GM12878 (cell line): ENCODE measurements around the gene CHST8.

ENCODE experiments used
- CREB1 ChIP-seq: IDR thresholded peaks from 2 replicates; pipeline ENCODE4 v1.6.1; 2012; ENCODE audit warnings: low read depth, mild to moderate bottlenecking, inconsistent platforms
- EZH2 ChIP-seq: IDR thresholded peaks from 2 replicates; pipeline ENCODE4 v1.6.1; 2012; ENCODE audit warnings: low read depth, mild to moderate bottlenecking, control low read depth, inconsistent platforms, low read length, borderline replicate concordance; ENCODE audit not compliant: control insufficient read depth
- IRF5 ChIP-seq: fragments of 450-650 bp; IDR thresholded peaks from 2 replicates; pipeline ENCODE4 v1.6.1; 2017; ENCODE audit warnings: borderline replicate concordance
- TF ChIP-seq, protein P1 (sequence below), 3 experiments: IDR thresholded peaks in 2 of 3; conservative IDR thresholded peaks in 1 of 3; 2 replicates each; pipeline ENCODE4 v1.5.1; 2011; ENCODE audit warnings: low read depth in 3 of 3, low read length in 3 of 3, mild to moderate bottlenecking in 3 of 3, control low read depth in 2 of 3, moderate library complexity in 2 of 3, inconsistent platforms in 1 of 3, mixed read lengths in 1 of 3; ENCODE audit not compliant: control insufficient read depth in 2 of 3, insufficient read depth in 1 of 3; ENCODE audit errors: extremely low read depth in 1 of 3
- TF ChIP-seq, protein P2 (sequence below): fragments of 450-650 bp; IDR thresholded peaks from 2 replicates; pipeline ENCODE4 v1.6.1; 2017; ENCODE audit warnings: antibody characterized with exemption, mild to moderate bottlenecking, moderate library complexity

DNA sequence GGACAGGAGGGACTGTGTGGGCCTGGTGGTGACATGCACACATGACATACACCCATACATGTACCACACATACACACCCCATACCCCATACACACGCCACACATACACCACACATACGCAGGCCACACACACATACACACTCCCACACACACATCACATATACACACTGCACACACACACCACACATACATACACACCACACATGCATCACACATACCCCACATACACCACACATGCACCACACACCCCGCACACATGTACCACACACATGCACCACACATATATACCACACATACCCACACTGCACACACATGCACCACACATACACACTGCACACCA lies 98.4 kb downstream of the CHST8 start:
- TF ChIP-seq EZH2 (no peak), IRF5 (no peak), CREB1 (no peak)
- TF ChIP-seq, protein P1, sequence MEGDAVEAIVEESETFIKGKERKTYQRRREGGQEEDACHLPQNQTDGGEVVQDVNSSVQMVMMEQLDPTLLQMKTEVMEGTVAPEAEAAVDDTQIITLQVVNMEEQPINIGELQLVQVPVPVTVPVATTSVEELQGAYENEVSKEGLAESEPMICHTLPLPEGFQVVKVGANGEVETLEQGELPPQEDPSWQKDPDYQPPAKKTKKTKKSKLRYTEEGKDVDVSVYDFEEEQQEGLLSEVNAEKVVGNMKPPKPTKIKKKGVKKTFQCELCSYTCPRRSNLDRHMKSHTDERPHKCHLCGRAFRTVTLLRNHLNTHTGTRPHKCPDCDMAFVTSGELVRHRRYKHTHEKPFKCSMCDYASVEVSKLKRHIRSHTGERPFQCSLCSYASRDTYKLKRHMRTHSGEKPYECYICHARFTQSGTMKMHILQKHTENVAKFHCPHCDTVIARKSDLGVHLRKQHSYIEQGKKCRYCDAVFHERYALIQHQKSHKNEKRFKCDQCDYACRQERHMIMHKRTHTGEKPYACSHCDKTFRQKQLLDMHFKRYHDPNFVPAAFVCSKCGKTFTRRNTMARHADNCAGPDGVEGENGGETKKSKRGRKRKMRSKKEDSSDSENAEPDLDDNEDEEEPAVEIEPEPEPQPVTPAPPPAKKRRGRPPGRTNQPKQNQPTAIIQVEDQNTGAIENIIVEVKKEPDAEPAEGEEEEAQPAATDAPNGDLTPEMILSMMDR (IDR thresholded peaks at IDR 0.05 in 2 of 3, conservative IDR thresholded peaks at IDR 0.05 in 1 of 3; ENCODE audit: control insufficient read depth in 2 of 3, extremely low read depth in 1 of 3, insufficient read depth in 1 of 3, low read depth in 3 of 3, low read length in 3 of 3): no peak
- TF ChIP-seq, protein P2, sequence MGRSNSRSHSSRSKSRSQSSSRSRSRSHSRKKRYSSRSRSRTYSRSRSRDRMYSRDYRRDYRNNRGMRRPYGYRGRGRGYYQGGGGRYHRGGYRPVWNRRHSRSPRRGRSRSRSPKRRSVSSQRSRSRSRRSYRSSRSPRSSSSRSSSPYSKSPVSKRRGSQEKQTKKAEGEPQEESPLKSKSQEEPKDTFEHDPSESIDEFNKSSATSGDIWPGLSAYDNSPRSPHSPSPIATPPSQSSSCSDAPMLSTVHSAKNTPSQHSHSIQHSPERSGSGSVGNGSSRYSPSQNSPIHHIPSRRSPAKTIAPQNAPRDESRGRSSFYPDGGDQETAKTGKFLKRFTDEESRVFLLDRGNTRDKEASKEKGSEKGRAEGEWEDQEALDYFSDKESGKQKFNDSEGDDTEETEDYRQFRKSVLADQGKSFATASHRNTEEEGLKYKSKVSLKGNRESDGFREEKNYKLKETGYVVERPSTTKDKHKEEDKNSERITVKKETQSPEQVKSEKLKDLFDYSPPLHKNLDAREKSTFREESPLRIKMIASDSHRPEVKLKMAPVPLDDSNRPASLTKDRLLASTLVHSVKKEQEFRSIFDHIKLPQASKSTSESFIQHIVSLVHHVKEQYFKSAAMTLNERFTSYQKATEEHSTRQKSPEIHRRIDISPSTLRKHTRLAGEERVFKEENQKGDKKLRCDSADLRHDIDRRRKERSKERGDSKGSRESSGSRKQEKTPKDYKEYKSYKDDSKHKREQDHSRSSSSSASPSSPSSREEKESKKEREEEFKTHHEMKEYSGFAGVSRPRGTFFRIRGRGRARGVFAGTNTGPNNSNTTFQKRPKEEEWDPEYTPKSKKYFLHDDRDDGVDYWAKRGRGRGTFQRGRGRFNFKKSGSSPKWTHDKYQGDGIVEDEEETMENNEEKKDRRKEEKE: no peak
